Measurements from ENCODE around the gene QRICH1. TPM values are rescaled to one million over a fixed set of nuclear protein-coding genes. Genes with fewer than 3 reads are reported as not detected.
A peak's percentile ranks its signal among the peaks of the same experiment; 100 is the strongest.
"Not testable (repeated sequence)": the region's sequence is repeated elsewhere in the genome, so short reads cannot be mapped to it uniquely, and the experiment has no call there.

The QRICH1 gene
- total RNA-seq, 1 donor, result 143 TPM

DNA sequence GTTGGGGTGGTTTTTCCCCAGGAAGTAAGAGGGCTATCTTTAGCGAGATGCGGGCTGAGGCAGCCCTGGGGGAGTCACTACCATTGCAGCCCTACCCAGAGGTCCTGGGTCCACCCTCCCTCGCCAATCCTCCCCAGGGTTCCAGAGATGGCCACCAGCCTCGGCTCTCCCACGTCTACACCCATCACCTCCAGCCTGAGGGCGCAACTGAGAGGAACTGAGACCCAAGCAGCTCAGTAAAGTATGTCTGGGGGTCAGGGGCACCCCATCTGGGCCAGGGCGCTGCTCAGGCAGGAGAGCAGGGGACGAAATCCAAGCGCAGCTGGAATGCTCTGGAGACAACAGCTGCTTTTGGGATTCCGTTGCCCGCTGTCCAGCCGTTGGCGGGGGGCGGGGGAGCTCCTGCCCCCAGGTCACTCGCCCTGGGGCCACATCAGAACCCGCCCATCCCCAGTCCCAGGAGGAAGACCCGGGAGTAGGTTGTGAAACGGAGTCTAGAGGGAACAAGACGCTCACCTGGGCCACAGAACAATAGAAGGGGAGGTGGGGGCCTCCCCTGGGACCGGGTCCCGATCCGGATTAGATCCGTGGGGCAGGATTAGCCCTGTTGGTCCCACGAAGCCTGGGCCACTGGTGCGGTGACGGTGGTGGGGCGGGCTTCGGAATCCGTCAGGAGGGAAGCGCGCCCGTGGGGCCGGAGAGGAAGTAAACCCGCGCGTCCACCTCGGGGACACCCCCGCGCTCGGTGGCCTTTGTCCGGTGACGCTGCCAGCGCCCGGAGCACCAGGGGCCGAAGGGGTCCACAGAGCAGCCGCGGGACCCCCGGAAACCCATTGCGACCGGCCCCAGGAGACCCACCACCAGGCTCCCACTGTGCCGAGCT, 73.3 kb downstream of the QRICH1 start:
- Histone ChIP-seq H3K4me3 (ENCODE audit: low read length) (peak overlapping the region; percentile 96), H3K9me3 (ENCODE audit: low read depth, low read length) (no peaks in the 10 kb centered on the region), H3K27me3 (ENCODE audit: insufficient read depth, low read length) (no peaks in the 10 kb centered on the region), H3K4me1 (ENCODE audit: insufficient read depth, low read length) (peaks cover 55% of the 10 kb centered on the region)

DNA sequence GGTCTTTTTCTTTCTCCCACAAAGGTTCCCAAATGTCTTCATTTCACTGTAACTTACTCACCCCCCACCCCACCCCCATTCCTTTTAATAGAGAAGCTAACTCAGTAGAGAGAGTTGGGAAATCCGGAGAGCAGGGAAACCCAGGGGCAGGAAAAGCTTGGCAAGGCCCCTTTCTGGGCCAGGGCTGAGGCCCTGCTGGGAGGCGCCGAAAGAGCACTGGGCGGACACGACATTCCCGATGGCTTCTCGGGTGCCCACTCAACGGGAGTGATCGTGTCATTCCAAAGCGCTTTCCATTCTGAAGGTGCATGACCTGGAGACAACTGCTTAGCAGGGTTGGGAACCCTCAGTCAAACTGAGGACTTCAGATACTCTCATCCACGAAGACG, 73.9 kb downstream of the QRICH1 start:
- Histone ChIP-seq H3K9me3 (ENCODE audit: low read depth, low read length) (no peaks in the 10 kb centered on the region), H3K27me3 (ENCODE audit: insufficient read depth, low read length) (no peaks in the 10 kb centered on the region), H3K4me3 (ENCODE audit: low read length) (peak overlapping the region; percentile 96), H3K4me1 (ENCODE audit: insufficient read depth, low read length) (peaks cover 55% of the 10 kb centered on the region)

DNA sequence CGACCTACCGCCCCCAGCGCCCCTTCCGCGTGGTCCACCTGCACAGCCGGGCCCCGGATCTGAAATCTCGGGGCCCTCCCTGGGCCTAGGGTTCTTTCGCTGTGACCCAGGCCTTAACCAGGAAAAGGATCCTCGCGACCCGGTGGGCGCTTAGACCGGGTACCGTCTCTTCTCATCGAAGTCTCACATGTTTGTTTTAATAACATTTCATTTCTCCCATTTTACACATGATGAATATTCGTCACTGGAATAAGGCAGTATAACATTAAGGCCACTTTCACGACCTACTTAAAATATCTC, 75.2 kb downstream of the QRICH1 start:
- Histone ChIP-seq H3K9me3 (ENCODE audit: low read depth, low read length) (no peaks in the 10 kb centered on the region), H3K4me1 (ENCODE audit: insufficient read depth, low read length) (peaks cover 55% of the 10 kb centered on the region), H3K4me3 (ENCODE audit: low read length) (peak overlapping the region; percentile 90), H3K27me3 (ENCODE audit: insufficient read depth, low read length) (no peaks in the 10 kb centered on the region)

DNA sequence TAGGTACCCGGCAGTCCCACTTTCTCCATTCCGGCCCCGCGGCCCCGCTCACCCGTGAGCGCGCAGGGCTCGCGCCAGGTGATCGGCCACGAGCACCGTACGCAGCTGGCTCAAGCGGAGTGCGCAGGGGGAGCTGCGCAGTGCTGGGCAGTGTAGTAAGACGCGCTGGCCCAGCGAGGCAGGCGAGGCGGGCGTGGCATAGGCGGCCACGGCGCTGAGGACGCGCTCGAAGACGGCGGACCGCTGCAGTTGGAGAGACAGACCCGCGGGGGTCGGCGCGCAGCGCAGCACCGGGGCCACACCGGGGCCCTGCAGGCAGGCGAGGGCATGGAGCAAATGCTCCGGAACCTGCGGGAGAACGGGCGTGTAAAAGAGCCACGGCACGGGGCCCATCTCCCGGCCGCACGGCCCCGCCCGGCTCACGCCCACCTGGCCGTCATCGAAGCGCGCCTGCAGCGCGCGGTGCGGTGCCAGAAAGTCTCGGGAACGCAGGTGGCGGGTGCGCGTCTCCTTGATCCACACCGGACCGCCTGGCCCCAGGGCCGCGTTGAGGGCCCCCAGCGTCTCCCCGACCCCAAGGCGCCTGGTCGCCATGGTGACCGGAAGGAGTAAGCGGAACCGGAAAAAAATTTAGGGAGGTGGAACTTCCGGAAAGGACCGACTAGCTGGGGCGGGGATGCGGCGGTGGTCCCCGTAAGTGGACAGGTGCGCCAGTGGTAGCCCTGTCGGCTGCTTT, 75.7 kb downstream of the QRICH1 start, which contains the start of gene DALRD3:
Gene DALRD3, minus strand, starts transcription at position 610 of the 736 bp plus-strand sequence. Its CDS starts 16 bp downstream, at position 594.
- H3K4me3 ChIP-seq (ENCODE audit: low read length), result peak within 1 kb of the TSS; percentile 90
- peaks cover 50% of the 10 kb centered on the region for H3K4me1 ChIP-seq (ENCODE audit: insufficient read depth, low read length)
- no peaks in the 10 kb centered on the region for H3K9me3 ChIP-seq (ENCODE audit: low read depth, low read length)
- H3K27me3 ChIP-seq (ENCODE audit: insufficient read depth, low read length), result no peaks in the 10 kb centered on the region

DNA sequence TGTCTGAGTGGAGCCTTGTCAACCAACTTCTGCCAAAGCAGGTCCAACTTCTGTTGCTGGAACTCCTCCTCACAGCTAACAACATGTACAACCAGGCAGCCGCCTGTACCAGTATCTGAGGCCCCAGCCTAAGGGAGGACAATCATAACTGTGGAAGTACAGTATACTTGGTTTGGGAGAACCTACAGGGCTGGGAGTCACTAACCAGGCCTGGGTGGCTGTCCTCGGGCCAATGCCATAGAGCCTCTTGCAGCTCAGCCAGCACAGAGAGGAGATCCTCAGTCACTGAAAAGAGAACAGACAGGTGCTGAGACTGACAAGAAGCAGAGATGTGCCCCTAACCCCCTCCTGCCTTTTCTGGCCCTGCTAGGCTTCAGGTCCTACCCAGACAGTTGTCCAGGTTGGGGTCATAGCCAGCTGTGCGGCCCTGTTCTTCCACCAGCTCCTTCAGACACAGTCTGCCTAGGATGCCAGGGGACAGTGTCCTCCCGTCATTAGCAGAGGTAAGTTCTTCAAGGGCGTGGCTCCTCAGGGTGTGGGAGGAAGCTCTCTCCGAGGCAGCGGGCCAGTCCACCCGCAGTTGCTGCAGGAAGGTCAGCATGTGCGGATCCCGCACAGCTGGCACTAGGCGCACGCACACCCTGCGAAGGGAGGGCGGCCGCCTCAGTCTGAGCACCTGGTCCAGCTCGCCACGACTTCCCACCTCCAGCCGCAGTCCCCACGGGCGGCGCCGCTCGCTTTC, 76.5 kb downstream of the QRICH1 start:
- Histone ChIP-seq H3K9me3 (ENCODE audit: low read depth, low read length) (no peaks in the 10 kb centered on the region), H3K4me3 (ENCODE audit: low read length) (peak overlapping the region; percentile 90), H3K27me3 (ENCODE audit: insufficient read depth, low read length) (no peaks in the 10 kb centered on the region), H3K4me1 (ENCODE audit: insufficient read depth, low read length) (peaks cover 43% of the 10 kb centered on the region)

DNA sequence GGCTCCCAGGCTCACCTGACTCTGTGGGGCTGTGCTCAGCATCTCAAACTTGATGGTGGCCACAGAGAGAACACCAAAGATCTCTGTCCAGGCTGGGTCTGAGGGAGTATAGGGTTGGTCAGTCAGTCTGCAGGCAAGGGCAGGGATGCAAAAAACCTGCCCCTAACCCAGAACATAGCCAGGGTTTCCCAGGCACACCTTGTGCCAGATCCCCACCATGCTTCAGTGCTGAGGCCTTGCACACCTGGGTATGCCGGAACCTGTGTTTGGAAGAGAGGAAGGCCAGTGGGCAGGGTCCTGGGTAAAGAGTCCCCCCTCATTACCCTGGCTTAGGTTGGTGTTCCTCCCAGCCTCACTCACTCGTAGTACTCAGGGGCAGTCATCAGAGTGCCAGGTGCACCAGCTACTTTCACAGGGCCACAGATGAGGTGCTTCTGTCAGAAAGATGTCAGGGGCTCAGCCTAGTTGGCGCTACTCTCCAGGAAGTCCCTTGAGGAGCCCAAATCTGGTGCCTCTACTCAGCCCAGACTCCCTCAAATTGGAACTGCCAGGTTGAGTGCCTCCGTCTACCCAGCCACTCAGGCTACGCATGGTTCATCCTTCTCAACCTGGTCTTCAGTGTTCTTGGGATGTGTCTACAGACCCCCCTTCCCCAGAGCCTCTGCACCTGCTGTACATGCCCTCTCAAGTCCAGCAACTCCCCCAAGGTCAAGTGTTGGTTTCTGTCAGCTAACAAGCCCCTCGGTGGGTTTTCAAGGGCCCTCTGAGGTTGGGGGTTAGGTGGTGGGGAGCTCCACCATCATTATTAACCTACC, 77.2 kb downstream of the QRICH1 start:
- Histone ChIP-seq H3K27me3 (ENCODE audit: insufficient read depth, low read length) (no peaks in the 10 kb centered on the region), H3K4me3 (ENCODE audit: low read length) (no peak overlapping the region), H3K4me1 (ENCODE audit: insufficient read depth, low read length) (peaks cover 42% of the 10 kb centered on the region), H3K9me3 (ENCODE audit: low read depth, low read length) (no peaks in the 10 kb centered on the region)

DNA sequence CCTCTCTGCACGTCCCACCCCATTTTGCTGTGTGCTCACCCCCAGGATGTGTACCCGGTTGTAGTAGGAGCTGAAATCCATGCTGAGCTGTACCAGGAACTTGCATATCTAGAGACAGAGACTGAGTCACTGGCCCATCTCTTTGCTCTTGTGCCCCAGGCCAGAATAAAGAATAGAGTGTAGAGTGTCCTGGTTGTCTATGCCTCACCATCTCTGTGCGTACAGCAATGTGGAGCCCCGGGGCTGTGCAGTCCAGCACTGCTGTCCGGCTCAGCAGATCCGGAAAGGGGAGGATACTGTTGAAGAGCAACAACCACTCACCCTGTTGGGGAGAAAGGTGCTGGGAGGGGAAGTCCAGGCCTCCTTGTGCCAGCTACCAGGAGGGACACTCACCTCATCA, 78.1 kb downstream of the QRICH1 start:
- H3K27me3 ChIP-seq (ENCODE audit: insufficient read depth, low read length), result no peaks in the 10 kb centered on the region
- no peaks in the 10 kb centered on the region for H3K9me3 ChIP-seq (ENCODE audit: low read depth, low read length)
- no peak overlapping the region for H3K4me3 ChIP-seq (ENCODE audit: low read length)
- H3K4me1 ChIP-seq (ENCODE audit: insufficient read depth, low read length), result peaks cover 37% of the 10 kb centered on the region

DNA sequence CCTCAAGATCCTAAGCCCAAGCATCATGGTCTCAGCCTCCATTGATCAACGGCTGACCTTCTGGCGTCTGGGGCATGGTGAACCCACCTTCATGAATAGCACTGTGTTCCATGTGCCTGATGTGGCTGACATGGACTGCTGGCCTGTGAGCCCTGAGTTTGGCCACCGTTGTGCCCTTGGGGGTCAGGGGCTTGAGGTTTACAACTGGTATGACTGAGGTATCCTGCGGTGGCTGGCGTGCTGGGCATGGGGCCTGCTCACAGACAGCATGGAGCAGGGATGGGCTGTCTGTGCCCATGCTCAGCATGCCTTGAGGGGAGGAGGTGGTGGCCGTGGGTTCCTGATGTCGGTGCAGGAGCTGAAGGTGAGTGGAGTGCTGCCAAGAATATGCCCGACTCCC, 78.8 kb downstream of the QRICH1 start:
- Histone ChIP-seq H3K4me3 (ENCODE audit: low read length) (no peak overlapping the region), H3K4me1 (ENCODE audit: insufficient read depth, low read length) (peaks cover 30% of the 10 kb centered on the region), H3K9me3 (ENCODE audit: low read depth, low read length) (no peaks in the 10 kb centered on the region), H3K27me3 (ENCODE audit: insufficient read depth, low read length) (no peaks in the 10 kb centered on the region)

DNA sequence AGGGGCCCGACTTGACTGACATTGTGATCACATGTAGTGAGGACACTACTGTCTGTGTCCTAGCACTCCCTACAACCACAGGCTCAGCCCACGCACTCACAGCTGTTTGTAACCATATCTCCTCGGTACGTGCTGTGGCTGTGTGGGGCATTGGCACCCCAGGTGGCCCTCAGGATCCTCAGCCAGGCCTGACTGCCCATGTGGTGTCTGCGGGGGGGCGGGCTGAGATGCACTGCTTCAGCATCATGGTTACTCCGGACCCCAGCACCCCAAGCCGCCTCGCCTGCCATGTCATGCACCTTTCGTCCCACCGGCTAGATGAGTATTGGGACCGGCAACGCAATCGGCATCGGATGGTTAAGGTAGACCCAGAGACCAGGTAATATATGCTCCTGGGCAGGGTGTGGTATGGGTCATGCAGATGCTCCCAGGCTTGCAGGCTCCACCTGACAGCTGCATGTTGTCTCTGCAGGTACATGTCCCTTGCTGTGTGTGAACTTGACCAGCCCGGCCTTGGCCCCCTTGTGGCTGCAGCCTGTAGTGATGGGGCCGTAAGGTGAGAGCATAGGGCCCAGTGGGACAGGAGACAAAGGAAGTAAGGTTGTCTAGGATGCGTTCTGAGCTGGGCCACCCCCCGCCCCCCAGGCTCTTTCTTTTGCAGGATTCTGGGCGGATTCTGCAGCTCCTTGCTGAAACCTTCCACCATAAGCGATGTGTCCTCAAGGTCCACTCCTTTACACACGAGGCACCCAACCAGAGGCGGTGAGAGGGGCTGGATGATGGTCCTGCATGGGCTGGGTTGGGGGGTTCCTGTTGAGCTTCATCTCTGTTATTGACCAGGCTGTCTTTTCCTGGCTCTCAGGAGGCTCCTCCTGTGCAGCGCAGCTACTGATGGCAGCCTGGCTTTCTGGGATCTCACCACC, 79.9 kb downstream of the QRICH1 start:
- Histone ChIP-seq H3K4me1 (ENCODE audit: insufficient read depth, low read length) (peaks cover 24% of the 10 kb centered on the region), H3K27me3 (ENCODE audit: insufficient read depth, low read length) (no peaks in the 10 kb centered on the region), H3K9me3 (ENCODE audit: low read depth, low read length) (no peaks in the 10 kb centered on the region), H3K4me3 (ENCODE audit: low read length) (no peak overlapping the region)

DNA sequence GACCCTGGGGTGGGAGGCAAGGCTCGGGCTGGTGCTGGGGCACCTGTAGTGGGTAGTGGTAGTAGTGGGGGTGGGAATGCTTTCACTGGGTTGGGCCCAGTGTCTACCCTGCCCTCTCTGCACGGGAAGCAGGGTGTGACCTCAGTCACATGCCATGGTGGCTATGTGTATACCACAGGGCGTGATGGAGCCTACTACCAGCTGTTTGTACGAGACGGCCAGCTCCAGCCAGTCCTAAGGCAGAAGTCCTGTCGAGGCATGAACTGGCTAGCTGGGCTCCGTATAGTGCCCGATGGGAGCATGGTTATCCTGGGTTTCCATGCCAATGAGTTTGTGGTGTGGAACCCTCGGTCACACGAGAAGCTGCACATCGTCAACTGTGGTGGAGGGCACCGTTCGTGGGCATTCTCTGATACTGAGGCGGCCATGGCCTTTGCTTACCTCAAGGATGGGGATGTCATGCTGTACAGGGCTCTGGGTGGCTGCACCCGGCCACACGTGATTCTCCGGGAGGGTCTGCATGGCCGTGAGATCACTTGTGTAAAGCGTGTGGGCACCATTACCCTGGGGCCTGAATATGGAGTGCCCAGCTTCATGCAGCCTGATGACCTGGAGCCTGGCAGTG, 80.6 kb downstream of the QRICH1 start:
- Histone ChIP-seq H3K4me3 (ENCODE audit: low read length) (no peak overlapping the region), H3K4me1 (ENCODE audit: insufficient read depth, low read length) (peaks cover 24% of the 10 kb centered on the region)

DNA sequence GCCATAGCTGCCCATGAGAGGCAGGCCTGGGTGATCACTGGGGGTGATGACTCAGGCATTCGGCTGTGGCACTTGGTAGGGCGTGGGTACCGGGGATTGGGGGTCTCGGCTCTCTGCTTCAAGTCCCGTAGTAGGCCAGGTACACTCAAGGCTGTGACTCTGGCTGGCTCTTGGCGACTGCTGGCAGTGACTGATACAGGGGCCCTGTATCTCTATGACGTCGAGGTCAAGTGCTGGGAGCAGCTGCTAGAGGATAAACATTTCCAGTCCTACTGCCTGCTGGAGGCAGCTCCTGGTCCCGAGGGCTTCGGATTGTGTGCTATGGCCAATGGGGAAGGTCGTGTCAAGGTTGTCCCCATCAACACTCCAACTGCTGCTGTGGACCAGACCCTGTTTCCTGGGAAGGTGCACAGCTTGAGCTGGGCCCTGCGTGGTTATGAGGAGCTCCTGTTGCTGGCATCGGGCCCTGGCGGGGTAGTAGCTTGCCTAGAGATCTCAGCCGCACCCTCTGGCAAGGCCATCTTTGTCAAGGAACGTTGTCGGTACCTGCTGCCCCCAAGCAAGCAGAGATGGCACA, 81.3 kb downstream of the QRICH1 start:
- Histone ChIP-seq H3K27me3 (ENCODE audit: insufficient read depth, low read length) (no peaks in the 10 kb centered on the region), H3K9me3 (ENCODE audit: low read depth, low read length) (no peaks in the 10 kb centered on the region), H3K4me1 (ENCODE audit: insufficient read depth, low read length) (peaks cover 23% of the 10 kb centered on the region), H3K4me3 (ENCODE audit: low read length) (no peak overlapping the region)

More for the DNA sequence above, 80.6 kb downstream of the QRICH1 start:
- Histone ChIP-seq H3K27me3 (ENCODE audit: insufficient read depth, low read length) (no peaks in the 10 kb centered on the region), H3K9me3 (ENCODE audit: low read depth, low read length) (no peaks in the 10 kb centered on the region)

DNA sequence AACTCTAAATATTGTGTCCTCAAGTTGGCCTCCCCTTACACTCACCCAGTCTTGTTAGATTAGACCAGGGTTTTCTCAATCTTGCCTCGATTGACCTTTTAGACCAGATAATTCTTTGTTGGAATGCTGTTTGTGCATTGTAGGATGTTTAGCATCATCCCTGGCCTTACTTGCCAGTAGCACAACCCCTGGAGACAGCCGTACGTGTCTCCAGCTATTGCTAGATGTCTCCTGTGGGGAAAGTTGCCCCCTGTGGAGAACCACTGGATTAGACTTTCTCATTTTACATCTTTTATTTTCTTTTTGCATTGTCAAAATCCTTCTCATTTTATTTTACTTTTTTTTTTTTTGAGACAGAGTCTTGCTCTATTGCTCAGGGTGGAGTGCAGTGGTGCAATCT, 84.5 kb downstream of the QRICH1 start:
- no peaks in the 10 kb centered on the region for H3K9me3 ChIP-seq (ENCODE audit: low read depth, low read length)
- H3K4me3 ChIP-seq (ENCODE audit: low read length), result no peak overlapping the region
- H3K4me1 ChIP-seq (ENCODE audit: insufficient read depth, low read length), result peaks cover 23% of the 10 kb centered on the region
- no peaks in the 10 kb centered on the region for H3K27me3 ChIP-seq (ENCODE audit: insufficient read depth, low read length)

DNA sequence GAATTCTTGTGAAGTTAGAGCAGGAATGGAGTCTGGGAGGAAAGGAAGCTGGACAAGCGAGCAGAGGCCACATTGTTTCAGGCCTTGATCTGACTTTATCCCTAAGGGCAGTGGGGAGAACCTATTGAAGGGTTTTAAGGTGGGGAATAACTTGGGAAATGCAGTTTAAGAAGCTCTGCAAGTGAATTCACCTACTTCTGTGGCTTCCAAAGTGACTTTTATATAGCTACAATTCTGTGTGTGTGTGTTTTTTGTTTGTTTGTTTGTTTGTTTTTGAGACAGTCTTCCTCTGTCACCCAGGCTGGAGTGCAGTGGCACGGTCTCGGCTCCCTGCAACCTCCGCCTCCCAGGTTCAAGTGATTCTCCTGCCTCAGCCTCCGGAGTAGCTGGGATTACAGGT, 85.2 kb downstream of the QRICH1 start:
- H3K4me3 ChIP-seq (ENCODE audit: low read length); H3K9me3 ChIP-seq (ENCODE audit: low read depth, low read length): not testable (repeated sequence)

More for the DNA sequence above, 85.2 kb downstream of the QRICH1 start:
- H3K27me3 ChIP-seq (ENCODE audit: insufficient read depth, low read length), result not testable (repeated sequence)
- H3K4me1 ChIP-seq (ENCODE audit: insufficient read depth, low read length), result peaks cover 23% of the 10 kb centered on the region
